NCI-H345 treated with DMSO at 0.1 percent for 48 hours (cell line): Measurements from ENCODE around the gene ANKUB1.

ENCODE experiments used
- DNase-seq: peaks from one replicate; lab custom pipeline; 2025; ENCODE audit not compliant: unreplicated experiment; lab: John Stamatoyannopoulos, UW

The ANKUB1 gene

DNA sequence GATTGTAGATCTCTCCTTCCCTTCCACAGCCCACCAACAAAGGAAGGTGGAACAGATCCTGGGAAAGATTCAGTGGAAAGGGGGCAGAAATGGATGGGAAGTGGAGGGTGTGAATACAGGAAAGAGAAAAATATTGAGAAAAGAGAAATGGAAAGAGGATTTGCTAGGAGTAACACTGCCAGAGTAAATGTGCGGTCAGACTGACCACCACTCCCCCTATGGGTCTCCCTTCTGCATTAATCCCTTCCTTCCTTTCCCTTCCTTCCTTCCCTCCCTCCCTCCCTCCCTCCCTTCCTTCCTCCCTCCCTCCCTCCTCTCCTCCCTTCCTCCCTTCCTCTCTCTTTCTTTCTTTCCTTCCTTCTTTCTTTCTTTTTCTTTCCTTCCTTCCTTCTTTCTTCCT is 28.1 kb downstream of the ANKUB1 start:
- DNase-seq: no peak

DNA sequence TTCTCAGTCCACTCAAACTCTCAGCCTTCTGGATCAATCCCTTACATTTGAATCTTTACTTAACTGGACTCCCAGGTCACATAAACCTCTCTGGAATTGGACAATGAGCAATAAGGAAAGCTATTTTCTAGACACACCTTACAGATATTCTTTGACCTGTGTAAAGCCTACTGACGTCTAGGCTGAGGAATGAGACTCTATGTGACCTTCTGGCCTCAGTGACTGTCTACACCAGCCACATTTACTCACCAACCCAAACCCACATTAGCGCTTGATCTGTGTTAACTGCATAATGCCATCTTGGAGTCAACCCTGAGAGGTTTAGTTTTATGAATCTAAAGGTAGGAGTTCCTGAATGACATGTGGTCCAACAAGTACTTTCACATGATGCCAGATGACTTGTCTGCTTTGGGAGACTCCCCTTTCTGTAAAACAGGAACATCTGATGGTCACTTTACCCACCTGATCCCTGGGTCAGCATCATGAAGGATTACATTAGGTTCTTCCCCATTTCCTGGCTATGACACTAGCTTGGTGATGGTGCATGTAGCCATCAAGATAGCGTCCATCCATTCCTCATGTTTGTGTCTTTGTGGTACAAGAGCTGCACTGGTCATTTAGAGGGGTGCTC is 28.7 kb downstream of the ANKUB1 start:
- no peak for DNase-seq

DNA sequence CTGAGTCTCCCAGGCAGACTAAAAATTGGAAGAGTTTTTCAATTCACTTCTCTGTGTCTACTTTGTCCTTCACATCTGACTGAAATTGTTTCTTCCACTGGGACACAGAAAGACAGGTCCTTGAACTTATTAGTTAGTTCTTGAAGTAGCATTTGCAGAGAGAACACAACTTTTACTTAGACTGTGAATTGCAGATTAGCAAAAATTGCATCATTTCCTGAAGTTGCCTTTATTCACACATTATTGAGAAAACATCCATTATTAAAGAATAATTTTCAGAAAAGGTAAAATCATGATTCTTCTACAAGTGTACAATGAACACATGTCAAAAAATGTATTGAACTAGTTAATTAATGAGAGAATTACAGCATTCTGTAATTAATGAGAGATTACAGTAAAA is 38.6 kb downstream of the ANKUB1 start:
- no peak for DNase-seq

DNA sequence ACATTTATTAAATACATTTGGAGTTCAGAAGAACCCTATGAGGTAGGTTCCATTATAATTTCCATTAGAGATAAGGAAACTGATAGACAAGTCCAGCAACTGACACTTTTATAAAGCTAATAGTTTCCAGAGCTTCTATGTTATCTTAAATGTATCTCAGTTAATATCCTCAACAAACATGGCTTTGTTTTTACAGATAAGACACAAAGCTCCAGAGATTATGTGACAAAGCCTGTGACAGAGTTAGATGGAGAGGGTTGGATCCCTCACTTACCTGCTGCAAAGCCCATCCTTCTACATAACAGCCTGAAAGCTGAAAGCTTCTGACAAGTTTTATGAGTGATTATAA is 39.6 kb downstream of the ANKUB1 start:
- no peak for DNase-seq

DNA sequence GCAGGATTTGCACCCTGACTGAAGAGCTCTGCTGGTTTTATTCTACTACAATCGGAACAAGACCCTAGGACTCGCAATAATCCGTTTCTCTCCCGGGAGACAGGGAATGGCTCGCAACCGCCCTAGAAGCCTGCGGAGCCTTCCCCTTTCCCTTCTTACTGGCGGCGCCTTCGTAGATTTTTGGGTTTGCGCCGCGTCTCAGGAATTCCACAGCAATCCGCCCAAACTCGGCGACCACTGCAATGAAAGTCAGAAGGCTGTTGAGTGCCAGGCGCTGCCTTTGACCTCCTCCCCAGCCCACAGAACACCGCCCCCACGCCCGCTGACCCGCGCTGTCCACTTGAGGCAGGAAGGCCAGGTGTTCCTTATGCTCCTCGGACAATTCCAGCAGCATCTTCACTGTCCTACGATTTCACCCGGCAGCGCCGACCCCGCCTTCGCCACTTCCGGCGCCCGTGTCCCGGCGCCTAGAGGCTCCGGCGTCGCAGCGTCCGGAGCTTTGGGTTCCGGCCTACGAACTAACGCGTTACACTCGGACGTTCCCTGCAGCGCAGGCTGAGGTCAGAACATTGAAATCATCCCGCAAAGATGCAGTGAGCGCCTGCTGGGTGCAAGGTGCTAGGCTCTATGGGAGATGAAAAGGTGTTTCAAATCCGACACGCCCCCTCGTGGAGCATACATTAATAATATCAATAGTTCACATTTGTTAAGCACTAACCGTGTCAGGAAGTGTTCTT is 40.1 kb downstream of the ANKUB1 start, which contains the start of gene COMMD2:
Gene COMMD2 (minus strand): TSS at position 439 of the 737 bp plus-strand sequence. CDS start 45 bp downstream, at position 394.
- DNase-seq: peak; percentile 53

DNA sequence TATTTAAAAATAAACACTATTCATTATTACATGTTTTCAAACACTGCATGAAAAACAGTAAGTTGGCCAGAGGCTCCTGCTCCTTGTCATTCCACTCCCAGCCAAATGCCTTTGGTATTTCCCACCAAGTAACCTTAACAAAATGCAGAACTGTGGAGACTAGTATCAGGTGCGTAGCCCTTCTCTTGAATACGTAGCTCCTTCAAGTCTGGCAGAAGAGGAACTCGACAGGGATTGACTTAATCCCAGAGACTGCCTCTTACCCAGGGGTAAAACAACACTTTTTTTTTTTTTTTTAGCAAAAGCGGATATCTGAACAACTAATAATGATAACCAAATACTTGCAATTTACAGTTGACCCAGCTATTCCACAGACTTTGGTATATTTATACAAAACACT is 40.8 kb downstream of the ANKUB1 start:
- no peak for DNase-seq

DNA sequence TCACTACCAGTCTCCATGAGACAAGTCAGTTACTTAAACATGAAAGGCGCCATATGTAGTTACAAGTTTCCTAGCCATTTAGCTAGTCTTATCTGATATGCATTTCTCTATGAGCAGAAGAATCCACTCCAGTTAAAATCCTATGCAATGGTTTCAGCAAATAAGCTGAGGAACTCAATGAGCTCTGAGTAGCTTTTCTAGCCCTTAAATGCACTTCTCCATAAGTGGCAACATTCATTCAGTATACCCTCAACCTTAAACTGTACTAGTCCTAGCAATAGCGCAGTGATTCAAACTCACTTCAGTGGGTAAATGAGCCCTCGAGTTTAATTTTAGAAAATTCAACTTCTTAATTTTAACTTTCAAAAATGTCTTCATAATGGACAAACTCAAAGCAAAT is 47.7 kb downstream of the ANKUB1 start:
- no peak for DNase-seq

DNA sequence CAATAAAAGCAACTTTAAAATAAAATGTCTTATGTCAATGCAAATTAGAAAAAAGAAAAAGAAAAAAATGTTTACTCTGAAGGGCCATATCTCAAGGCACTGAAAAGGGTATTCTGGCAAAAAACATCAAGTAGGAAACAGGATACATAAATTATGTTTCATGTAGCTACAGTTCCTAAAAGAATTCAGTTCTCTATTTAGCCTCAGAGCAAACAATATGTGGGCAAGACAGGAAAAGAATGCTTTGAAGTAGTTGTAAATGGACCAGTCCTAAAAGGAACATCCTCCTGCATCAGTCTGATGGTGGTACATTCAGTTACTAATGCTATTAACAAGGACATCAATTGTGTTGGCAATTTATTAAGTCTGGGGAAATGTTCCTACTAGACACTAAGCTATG is 48.2 kb downstream of the ANKUB1 start:
- DNase-seq: no peak

DNA sequence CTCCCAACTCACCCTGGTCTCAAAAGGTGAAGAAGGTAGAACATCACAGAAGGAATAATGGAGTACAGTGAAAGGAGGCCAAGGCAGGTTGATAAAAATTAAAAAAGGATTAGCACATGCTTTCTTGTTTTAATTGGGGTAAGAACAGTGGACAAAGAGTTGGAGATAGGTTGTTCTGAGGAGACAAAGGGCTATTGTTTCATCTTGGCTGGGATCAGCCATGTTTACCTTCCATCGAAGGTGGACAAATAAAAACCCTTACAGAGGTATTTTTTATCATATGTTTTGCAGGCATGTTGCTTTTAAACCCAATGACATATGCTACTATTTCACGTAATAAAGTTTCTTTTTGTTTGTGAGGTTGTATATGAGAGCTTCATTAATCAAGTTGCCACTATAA is 53.0 kb downstream of the ANKUB1 start:
- DNase-seq: no peak

DNA sequence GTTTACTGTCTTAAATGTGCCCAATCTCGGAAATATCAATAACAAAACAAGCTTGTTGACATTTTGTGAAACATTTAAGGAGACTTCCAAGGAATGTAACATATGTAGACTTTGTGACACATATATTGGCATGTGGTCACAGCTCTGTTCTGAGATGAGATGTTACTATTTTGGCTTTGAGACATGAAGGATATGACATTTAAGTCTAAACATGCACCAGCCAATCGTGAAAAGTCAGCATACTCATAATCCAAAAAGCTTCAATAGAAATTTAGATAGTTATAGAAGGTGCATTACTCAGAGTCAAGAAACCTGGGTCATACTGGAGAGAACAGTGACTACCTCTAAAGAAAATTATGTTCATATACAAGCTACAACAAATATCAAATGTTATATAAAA is 53.5 kb downstream of the ANKUB1 start:
- no peak for DNase-seq

DNA sequence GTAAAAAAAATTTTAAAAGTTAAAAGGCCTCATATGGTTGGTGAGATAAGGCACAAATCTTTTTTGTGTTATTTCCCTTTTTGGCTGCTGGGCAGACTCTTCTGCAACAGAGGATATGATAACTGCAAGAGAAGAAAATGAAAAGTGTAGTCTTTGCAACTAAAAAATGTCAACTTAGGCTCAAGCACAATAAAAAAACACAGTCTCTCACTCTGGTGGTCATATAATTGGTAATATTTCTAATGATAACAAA is 55.5 kb downstream of the ANKUB1 start:
- no peak for DNase-seq

DNA sequence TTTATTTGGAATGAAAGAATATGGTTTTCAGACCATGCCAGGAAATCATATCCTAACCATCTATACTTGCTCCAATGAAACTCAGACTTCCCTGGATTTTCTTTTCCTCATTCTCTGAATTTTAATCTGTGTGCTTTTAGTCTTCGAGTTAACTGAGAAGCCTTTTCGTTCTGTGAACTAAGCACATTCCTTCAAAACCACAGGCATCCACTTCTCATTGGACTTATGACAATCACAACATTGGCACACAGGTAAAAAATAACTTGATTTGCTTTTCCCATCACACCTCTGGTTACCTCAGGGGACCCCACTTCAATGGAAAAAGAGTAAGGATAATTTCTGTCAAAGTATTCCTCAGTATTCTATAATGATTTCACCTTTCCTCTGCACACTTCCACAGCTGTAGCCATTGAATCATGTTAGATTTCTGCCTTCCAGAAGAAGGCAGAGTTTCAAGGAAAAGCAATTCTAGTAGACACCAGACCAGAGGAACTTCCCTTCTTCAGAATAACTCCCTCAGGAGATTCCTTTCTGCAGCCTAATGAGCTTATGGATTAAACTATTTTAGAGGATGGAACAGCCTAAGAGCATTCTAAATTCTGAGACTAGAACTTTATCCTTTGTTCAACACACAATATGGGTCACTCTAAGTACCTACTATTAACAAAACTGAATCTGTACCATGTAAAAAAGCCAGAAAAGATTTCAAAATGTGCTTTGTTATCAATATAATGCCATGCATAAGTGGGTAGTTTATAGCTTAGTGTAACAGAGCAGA is 56.0 kb downstream of the ANKUB1 start:
- DNase-seq: no peak

DNA sequence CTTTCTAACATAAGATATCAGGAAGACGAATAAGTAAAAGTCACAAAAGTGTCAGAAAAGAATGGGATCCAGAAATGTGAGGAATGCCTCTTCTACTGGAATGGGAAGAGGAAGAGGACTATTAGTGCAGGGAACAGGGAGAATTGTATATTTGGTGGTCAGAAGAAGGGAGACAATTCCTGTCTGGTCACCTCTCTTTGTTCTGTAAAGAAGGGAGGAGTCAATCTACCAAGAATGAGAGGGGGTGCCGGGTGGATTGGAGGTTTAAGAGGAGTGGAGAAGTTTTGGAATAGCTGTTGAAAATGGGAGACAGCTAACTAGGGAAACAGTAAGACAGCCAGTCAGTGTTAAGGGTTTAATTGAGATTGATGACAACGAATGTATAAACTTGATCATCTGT is 60.1 kb downstream of the ANKUB1 start:
- DNase-seq: no peak

DNA sequence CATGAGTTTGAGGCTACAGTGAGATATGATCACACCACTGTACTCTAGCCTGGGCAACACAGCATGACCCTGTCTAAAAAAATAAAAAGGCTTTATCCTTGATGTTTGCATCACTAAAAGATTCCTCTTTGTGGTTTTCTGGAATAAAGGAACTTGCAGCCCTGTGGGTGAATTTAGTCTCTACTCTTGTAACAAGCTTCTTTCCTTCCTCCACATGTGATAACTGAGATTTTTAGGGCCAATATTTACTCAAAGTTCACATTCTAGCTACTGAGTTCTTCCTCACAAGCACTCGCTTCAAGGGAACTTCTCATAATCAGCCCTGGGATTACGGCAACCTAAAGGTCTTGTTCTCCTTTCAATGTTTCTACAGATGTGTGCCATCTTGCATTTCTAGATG is 64.7 kb downstream of the ANKUB1 start:
- DNase-seq: no peak

DNA sequence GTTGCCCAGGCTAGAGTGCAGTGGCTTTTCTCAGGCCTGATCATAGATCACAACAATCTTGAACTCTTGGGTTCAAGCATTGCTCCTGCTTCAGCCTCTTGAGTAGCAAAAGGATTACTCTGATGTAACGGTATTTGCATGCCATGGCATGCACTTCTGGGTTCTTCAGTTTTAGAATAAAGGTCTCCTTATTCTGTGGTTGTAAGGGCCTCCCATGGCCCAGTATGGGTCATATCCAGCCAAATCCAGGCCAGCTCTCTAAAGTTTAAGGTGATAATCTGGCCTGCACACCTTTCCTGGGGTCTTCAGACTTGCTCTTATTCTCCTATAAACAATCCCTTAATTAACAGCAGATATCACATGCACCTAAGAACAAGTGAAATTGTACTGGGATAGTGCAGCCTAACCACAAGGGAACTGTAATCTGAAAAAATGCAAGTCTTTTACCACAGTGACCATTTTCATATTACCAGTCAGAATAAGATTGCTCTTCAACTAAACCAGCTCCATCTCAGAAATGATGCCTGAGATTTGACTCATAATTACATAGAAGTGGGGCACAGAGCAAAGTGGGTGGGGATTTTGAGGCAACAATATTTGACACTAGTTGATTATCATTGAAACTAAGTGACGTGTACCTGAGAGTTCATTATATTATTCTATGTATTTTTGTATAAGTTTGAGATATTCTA is 65.5 kb downstream of the ANKUB1 start:
- no peak for DNase-seq

DNA sequence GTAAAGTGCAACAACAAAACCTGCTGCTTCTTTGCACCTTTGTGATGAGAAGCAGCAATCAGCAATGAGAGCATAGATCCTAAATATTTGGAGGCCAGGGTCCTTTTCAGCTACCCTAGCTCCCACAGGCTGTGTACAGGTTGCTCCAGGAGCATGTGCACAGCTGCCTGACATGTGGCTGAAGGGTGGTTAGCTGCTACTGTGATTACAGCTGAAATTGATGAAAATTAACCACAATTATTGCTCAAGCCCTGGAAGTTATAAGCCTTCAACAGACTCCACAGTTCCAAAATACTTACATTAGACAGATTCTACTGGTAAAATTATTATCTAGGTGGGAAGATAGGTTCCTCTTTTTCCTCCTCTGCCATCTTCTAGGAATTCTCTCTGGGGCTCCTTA is 68.6 kb downstream of the ANKUB1 start:
- DNase-seq: no peak

DNA sequence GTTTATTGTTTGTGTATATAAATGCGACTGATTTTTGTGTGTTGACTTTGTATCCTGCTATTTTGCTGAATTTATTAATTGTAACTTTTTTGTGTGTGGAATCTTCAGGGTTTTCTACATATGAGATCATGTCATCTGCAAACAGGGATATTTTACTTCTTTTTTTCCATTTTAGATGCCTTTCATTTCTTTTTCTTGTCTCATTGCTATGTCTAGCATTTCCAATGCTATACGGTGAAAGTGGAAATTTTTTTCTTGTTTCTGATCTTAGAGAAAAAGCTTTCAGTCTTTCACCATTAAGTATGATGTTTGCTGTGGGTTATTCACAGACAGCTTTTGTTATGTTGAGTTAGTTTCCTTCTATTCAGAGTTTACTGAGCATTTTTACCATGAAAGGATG is 71.4 kb downstream of the ANKUB1 start:
- DNase-seq: no peak

DNA sequence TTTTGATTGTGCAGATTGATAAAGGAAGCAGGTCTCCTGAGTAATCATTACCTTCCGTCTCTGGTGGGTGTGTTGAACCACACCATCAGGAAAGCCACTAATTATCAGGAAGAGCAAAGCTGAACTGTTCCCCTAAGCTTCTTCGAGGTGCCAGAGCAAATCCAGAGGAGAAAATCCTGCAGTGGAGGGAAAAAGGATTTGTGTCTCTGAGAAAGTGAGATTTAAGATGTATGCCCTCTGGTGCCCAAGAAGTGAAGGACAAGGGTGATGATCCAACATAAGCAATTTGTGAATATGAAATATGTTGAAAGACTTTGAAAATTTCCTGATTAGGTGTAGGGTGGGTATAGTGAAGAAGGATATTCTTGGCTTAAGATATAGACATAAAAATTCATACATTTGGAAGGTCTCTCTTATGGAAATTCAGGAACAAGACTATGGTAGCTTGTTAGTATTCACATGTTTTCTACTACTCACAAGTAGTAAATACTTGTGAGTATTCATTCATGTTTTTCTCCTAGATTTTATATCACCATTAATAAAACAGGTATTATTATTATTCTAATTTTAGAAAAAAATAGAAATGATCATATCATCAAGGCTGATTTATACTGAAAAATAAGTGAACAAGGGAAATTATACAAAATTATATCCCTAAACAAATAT is 74.8 kb downstream of the ANKUB1 start:
- DNase-seq: peak; percentile 13

DNA sequence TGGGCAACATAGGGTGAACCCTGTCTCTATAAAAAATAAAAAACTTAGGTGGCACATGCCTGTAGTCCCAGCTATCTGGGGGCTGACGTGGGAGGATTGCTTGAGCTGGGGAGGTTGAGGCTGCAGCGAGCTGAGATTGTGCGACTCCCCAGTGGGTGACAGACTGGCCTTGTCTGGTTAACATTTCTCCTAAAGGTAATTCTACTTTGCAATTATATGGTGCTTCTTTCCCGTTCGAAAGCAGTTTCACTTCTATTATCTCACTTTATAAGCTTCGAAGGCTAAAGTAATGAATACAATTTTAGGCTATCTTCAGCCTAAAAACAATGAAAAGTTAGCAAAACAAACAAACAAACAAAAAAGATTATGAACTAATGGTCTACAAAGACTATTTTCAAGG is 75.4 kb downstream of the ANKUB1 start:
- DNase-seq: no peak

DNA sequence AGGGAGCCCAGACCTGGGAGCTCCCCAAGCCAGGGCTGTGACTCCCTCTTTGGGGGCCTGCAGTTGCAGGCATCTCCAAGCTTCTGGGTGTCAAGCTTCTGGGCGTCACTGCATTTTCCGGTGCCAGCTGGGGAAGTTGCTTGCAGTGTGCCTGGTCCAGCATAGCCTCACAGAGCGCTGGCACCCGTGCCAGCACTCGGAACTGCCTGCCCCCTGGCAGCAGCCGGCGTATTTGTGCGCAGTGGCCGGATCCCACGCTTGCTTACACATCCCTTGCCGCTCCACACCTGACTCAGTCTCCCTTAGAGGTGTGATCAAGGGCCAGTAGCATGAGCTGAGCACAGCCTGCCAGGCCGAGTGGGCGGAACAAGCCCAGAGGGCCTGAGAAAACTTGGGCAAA is 77.1 kb downstream of the ANKUB1 start:
- no peak for DNase-seq
